HepG2 (cell line): ENCODE measurements around the gene CASR. TPM values are rescaled to one million over a fixed set of nuclear protein-coding genes. Genes with fewer than 3 reads are reported as not detected.
A peak's percentile ranks its signal among the peaks of the same experiment; 100 is the strongest.

Experiments used
- ATAC-seq: fragments of 200-7000 bp; cut with Tn5 transposase; 3 replicates; pipeline ENCODE4 v1.9.1; 2020; ENCODE audit warnings: mild to moderate bottlenecking, moderate library complexity
- Bru-seq: library from RNA; stranded (reverse); fragments of 400-500 nt; gene quantifications from one replicate; lab custom pipeline; 2021; lab: Mats Ljungman, UMichigan
- BruChase-seq, 2 experiments: library from RNA; stranded (reverse); fragments of 400-500 nt; gene quantifications; one replicate each; lab custom pipeline; 2021; lab: Mats Ljungman, UMichigan
- BruUV-seq: library from RNA; stranded (reverse); fragments of 400-500 nt; replicated peaks from 2 replicates; lab custom pipeline; 2021; lab: Mats Ljungman, UMichigan
- CTCF ChIA-PET: fragments of 300-600 bp; formaldehyde crosslinking; extraction: SDS; loops from one replicate; lab custom pipeline; 2021; ENCODE audit warnings: low total read pairs, inconsistent platforms, low intra/inter-chr PET ratio; lab: Yijun Ruan, JAX
- POLR2A ChIA-PET: fragments of 350-600 bp; sonication (Branson Sonifier 250); formaldehyde crosslinking; loops from one replicate; lab custom pipeline; 2020; ENCODE audit warnings: antibody characterized with exemption, inconsistent platforms; lab: Yijun Ruan, JAX
- DNase-seq: peaks from one replicate; pipeline ENCODE4 v3.0.0-alpha.2; 2015; ENCODE audit warnings: low spot score
- FAIRE-seq: peaks from 3 replicates; lab custom pipeline; 2011; peaks lifted over from hg19 to GRCh38; lab: Jason Lieb, UNC
- H2AFZ ChIP-seq: one replicate; pipeline ENCODE4 v1.6.1; 2011; ENCODE audit warnings: low read length, inconsistent platforms
- H3K27ac ChIP-seq: fragments of 300-600 bp; 3 replicates; pipeline ENCODE4 v1.8.0; 2011; ENCODE audit warnings: mixed run types, mild to moderate bottlenecking, mixed read lengths, low read length, inconsistent platforms; ENCODE audit not compliant: insufficient read depth; ENCODE audit errors: extremely low read length
- H3K27me3 ChIP-seq, 2 experiments: fragments of 200-600 bp in 1 of 2; 2 replicates in 1 of 2; 3 replicates in 1 of 2; pipeline versions ENCODE4 v1.6.0 to v1.8.0; 2011; ENCODE audit warnings: low read length in 2 of 2, mild to moderate bottlenecking in 2 of 2, moderate library complexity in 2 of 2, inconsistent platforms in 1 of 2; ENCODE audit not compliant: insufficient read depth in 2 of 2, control insufficient read depth in 1 of 2
- H3K36me3 ChIP-seq, 2 experiments: fragments of 200-600 bp in 1 of 2; replicated peaks in 1 of 2; 2 replicates in 1 of 2; 3 replicates in 1 of 2; pipeline versions ENCODE4 v1.5.1 to v1.8.0; 2011; ENCODE audit warnings: low read length in 2 of 2, inconsistent platforms in 1 of 2; ENCODE audit not compliant: insufficient read depth in 2 of 2, control insufficient read depth in 1 of 2
- H3K4me1 ChIP-seq: 2 replicates; pipeline ENCODE4 v1.5.1; 2012; ENCODE audit warnings: low read length, inconsistent platforms; ENCODE audit not compliant: insufficient read depth
- H3K4me2 ChIP-seq: 2 replicates; pipeline ENCODE4 v1.6.0; 2011; ENCODE audit warnings: low read depth, low read length, inconsistent platforms
- H3K4me3 ChIP-seq, 3 experiments: fragments of 200-600 bp in 1 of 3; sonication (generic), shearing (Covaris generic) in 1 of 3; replicated peaks in 1 of 3; 2 replicates each; pipeline ENCODE4 v1.5.1; 2011 to 2016; ENCODE audit warnings: low read length in 3 of 3, inconsistent platforms in 2 of 3, low read depth in 2 of 3, mild to moderate bottlenecking in 2 of 3, control low read depth in 1 of 3, mixed read lengths in 1 of 3; ENCODE audit not compliant: insufficient read depth in 1 of 3
- H3K79me2 ChIP-seq: one replicate; pipeline ENCODE4 v1.6.1; 2011; ENCODE audit warnings: low read length, inconsistent platforms; ENCODE audit not compliant: insufficient read depth
- H3K9ac ChIP-seq: 2 replicates; pipeline ENCODE4 v1.6.0; 2011; ENCODE audit warnings: mild to moderate bottlenecking, low read depth, low read length, inconsistent platforms; ENCODE audit not compliant: insufficient read depth
- H3K9me3 ChIP-seq: 2 replicates; pipeline ENCODE4 v1.5.1; 2012; ENCODE audit warnings: mild to moderate bottlenecking, low read length
- H4K20me1 ChIP-seq: 2 replicates; pipeline ENCODE4 v1.6.0; 2011; ENCODE audit warnings: inconsistent platforms, mild to moderate bottlenecking, low read length, moderate library complexity; ENCODE audit not compliant: insufficient read depth
- ATF5 ChIP-seq: sonication (generic); formaldehyde crosslinking; IDR thresholded peaks from 2 replicates; pipeline ENCODE4 v1.4.0; 2020; ENCODE audit warnings: mild to moderate bottlenecking, low read depth, missing genetic modification reagents
- FOXA3 ChIP-seq: IDR thresholded peaks from 2 replicates; pipeline ENCODE4 v1.6.1; 2016; ENCODE audit warnings: missing genetic modification reagents, missing compliant biosample characterization
- JARID2 ChIP-seq: sonication (generic); formaldehyde crosslinking; IDR thresholded peaks from 2 replicates; pipeline ENCODE4 v1.8.1; 2023; ENCODE audit warnings: missing genetic modification reagents, inconsistent platforms; ENCODE audit not compliant: insufficient replicate concordance
- KMT2A ChIP-seq: sonication (generic); formaldehyde crosslinking; IDR thresholded peaks from 2 replicates; pipeline ENCODE4 v1.4.0; 2020; ENCODE audit warnings: missing genetic modification reagents
- TOE1 ChIP-seq: sonication (generic); formaldehyde crosslinking; IDR thresholded peaks from 2 replicates; pipeline ENCODE4 v1.4.0; 2020; ENCODE audit warnings: mild to moderate bottlenecking, missing genetic modification reagents
- ZFP1 ChIP-seq: IDR thresholded peaks from 2 replicates; pipeline ENCODE4 v1.6.1; 2016
- ZNF232 ChIP-seq: sonication (generic); formaldehyde crosslinking; IDR thresholded peaks from 2 replicates; pipeline ENCODE4 v1.4.0; 2020; ENCODE audit warnings: missing genetic modification reagents, borderline replicate concordance
- ZNF280D ChIP-seq: sonication (generic); formaldehyde crosslinking; IDR thresholded peaks from 2 replicates; pipeline ENCODE4 v1.5.1; 2020; ENCODE audit warnings: mild to moderate bottlenecking, missing genetic modification reagents
- ZNF383 ChIP-seq: sonication (generic); formaldehyde crosslinking; IDR thresholded peaks from 2 replicates; pipeline ENCODE4 v1.4.0; 2020; ENCODE audit warnings: missing genetic modification reagents, mild to moderate bottlenecking, borderline replicate concordance
- ZSCAN22 ChIP-seq: sonication (generic); formaldehyde crosslinking; IDR thresholded peaks from 2 replicates; pipeline ENCODE4 v1.4.0; 2020; ENCODE audit warnings: mild to moderate bottlenecking, missing genetic modification reagents
- WGBS: methylation state at CpG from one replicate; pipeline ENCODE4 v1.1.6; 2017; ENCODE audit warnings: low lambda C conversion rate; 5-methylcytosine and 5-hydroxymethylcytosine counted together
- in situ Hi-C: cut with HindIII; loops from 2 replicates; pipeline ENCODE4 v1.10.0; 2017; ENCODE audit warnings: low pct_unique_long_range_greater_than_20kb; ENCODE audit not compliant: extremely low pct_ligation_motif_present
- intact Hi-C: fragments of 100-400 bp; cut with micrococcal nuclease; formaldehyde crosslinking; loops from one replicate; pipeline ENCODE4 v1.10.0; 2022; ENCODE audit not compliant: unreplicated experiment
- long read RNA-seq, 2 experiments: library from RNA in 1 of 2; library from polyadenylated mRNA in 1 of 2; stranded (forward) in 1 of 2; unstranded in 1 of 2; transcript quantifications; one replicate each; pipeline ENCODE4 v2.0.0, GENCODE V29; 2019 to 2022
- polyA minus RNA-seq, 3 experiments: library from RNA; depleted of rRNA, polyadenylated mRNA; stranded (reverse); fragments of >200 nt; gene quantifications; 2 replicates each; pipeline ENCODE4 v1.2.3, GENCODE V29; 2011; ENCODE audit warnings: low replicate concordance in 1 of 3
- polyA plus RNA-seq, 8 experiments: library from polyadenylated mRNA; depleted of rRNA in 3 of 8; stranded (reverse) in 7 of 8; unstranded in 1 of 8; fragments of >200 nt; fragmentation: Illumina TruSeq in 4 of 8; extraction: Trizol in 4 of 8; gene quantifications; 2 replicates each; pipeline versions ENCODE4 v1.2.1 to v1.2.3, GENCODE V29; 2011 to 2016; ENCODE audit warnings: low read depth in 4 of 8, missing spikeins in 1 of 8, mixed read lengths in 1 of 8; ENCODE audit not compliant: insufficient read depth in 1 of 8
- total RNA-seq, 5 experiments: library from RNA; depleted of rRNA; stranded (reverse); fragments of >200 nt; fragmentation: Illumina TruSeq; extraction: Trizol; gene quantifications; 2 replicates each; pipeline ENCODE4 v1.2.3, GENCODE V29; 2016; ENCODE audit warnings: low read depth in 1 of 5

Gene CASR
- not detected in 2 replicates for total RNA-seq (2016; rRNA removed; fragmentation: Illumina TruSeq; extraction: Trizol)
- total RNA-seq (2016; cell fraction: cytosol; rRNA removed; fragmentation: Illumina TruSeq; extraction: Trizol; ENCODE audit: low read depth) = not detected in 2 replicates
- not detected in 2 replicates for total RNA-seq (2016; cell fraction: insoluble cytoplasmic fraction; rRNA removed; fragmentation: Illumina TruSeq; extraction: Trizol)
- total RNA-seq (2016; cell fraction: membrane; rRNA removed; fragmentation: Illumina TruSeq; extraction: Trizol) = not detected in 2 replicates
- total RNA-seq (2016; cell fraction: nucleus; rRNA removed; fragmentation: Illumina TruSeq; extraction: Trizol) = 0.03 TPM in 1 of 2 replicates, not detected in the other
- polyA plus RNA-seq (2011; rRNA removed) = not detected in 2 replicates
- polyA plus RNA-seq (2011; cell fraction: cytosol; rRNA removed) = not detected in 2 replicates
- polyA plus RNA-seq (2011; cell fraction: nucleus; rRNA removed) = not detected in 2 replicates
- not detected in 2 replicates for polyA plus RNA-seq (2012)
- polyA plus RNA-seq (2016; cell fraction: cytosol; fragmentation: Illumina TruSeq; extraction: Trizol; ENCODE audit: low read depth) = not detected in 2 replicates
- not detected in 2 replicates for polyA plus RNA-seq (2016; cell fraction: insoluble cytoplasmic fraction; fragmentation: Illumina TruSeq; extraction: Trizol; ENCODE audit: low read depth)
- not detected in 2 replicates for polyA plus RNA-seq (2016; cell fraction: membrane; fragmentation: Illumina TruSeq; extraction: Trizol; ENCODE audit: low read depth)
- not detected in 2 replicates for polyA plus RNA-seq (2016; cell fraction: nucleus; fragmentation: Illumina TruSeq; extraction: Trizol; ENCODE audit: insufficient read depth, low read depth)
- 0.02 TPM in 1 of 2 replicates, not detected in the other for polyA minus RNA-seq (2011; rRNA and poly(A)+ RNA removed; ENCODE audit: low replicate concordance)
- not detected in 2 replicates for polyA minus RNA-seq (2011; cell fraction: cytosol; rRNA and poly(A)+ RNA removed)
- polyA minus RNA-seq (2011; cell fraction: nucleus; rRNA and poly(A)+ RNA removed) = under 0.01 and 0.13 TPM in 2 replicates
- Bru-seq, nascent RNA = percentile 0 among the genes with signal in this experiment
- percentile 0 among the genes with signal in this experiment for BruChase-seq, experiment 1, labeled RNA remaining after a 6-hour chase
- not detected for BruChase-seq, experiment 2, labeled RNA remaining after a 2-hour chase
- long read RNA-seq, experiment 1 = 0 reads
- long read RNA-seq, experiment 2 = 0 reads

- peak within 1 kb of the TSS in 1 of 3 experiments; percentile 23; a peak in 1 of 6 replicates for H3K4me3 ChIP-seq
- H3K27me3 ChIP-seq = peaks cover 0 to 24% of the 10 kb centered on the region in 2 experiments; a peak in 4 of 5 replicates
- FAIRE-seq (no peak), DNase-seq (no peak), ATAC-seq (no peak)
- H3K79me2 ChIP-seq = no peaks in the 10 kb centered on the region
- no peaks in the 10 kb centered on the region for H3K4me1 ChIP-seq
- ChIA-PET POLR2A (no interaction called here), CTCF (no interaction called here)
- no peak within 1 kb of the TSS for H3K27ac ChIP-seq
- no peak for TF ChIP-seq TOE1 (CRISPR knock-in tag)
- no peak for TF ChIP-seq KMT2A
- TF ChIP-seq FOXA3 (CRISPR knock-in tag) = no peak
- no peak for TF ChIP-seq ATF5 (CRISPR knock-in tag)
- no peak for TF ChIP-seq ZFP1
- TF ChIP-seq JARID2 (CRISPR knock-in tag) = no peak
- no peak for TF ChIP-seq ZSCAN22 (CRISPR knock-in tag)
- TF ChIP-seq ZNF383 (CRISPR knock-in tag) = no peak
- no peak for TF ChIP-seq ZNF232 (CRISPR knock-in tag)
- no peak for TF ChIP-seq ZNF280D (CRISPR knock-in tag)
- H4K20me1 ChIP-seq = no peaks in the 10 kb centered on the region
- intact Hi-C loops = no loop called here
- no peak within 1 kb of the TSS for H2AFZ ChIP-seq
- no peak within 1 kb of the TSS for H3K9ac ChIP-seq
- 32% methylated on average over 14 of the region's 14 CpGs for WGBS
- no TSS peak for BruUV-seq
- in situ Hi-C loops = no loop called here
- no peaks in the 10 kb centered on the region for H3K36me3 ChIP-seq
- no peaks in the 10 kb centered on the region for H3K9me3 ChIP-seq
- H3K4me2 ChIP-seq = no peak within 1 kb of the TSS
These were observed at the start of gene CASR for GRCh38 chr3:122183521-122183892. TSS of gene CASR (plus strand) at chr3:122183668. CDS start at chr3:122254190, 70,522 bp downstream.
